ENCODE measurements around the gene HPS4. TPM values are rescaled to one million over a fixed set of nuclear protein-coding genes. Genes with fewer than 3 reads are reported as not detected.
A peak's percentile ranks its signal among the peaks of the same experiment; 100 is the strongest.

The HPS4 gene
- total RNA-seq, 1 experiment from 2014 or later = 35.4 TPM

- H3K4me3 ChIP-seq (replicated peaks in 1 of 2; ENCODE audit: low read depth in 1 of 2, low read length in 2 of 2) = no peak overlapping the region
- H3K27me3 ChIP-seq (ENCODE audit: insufficient read depth, low read length) = no peaks in the 10 kb centered on the region
- ChIA-PET RAD21 (ENCODE audit: low non-redundant PET in 1 of 2, low total read pairs in 2 of 2, uncharacterized antibody in 2 of 2, unreplicated experiment in 2 of 2) (no interaction called here), CTCF (interaction anchor here (1.0 to 2.3 kb wide), 3 partner anchors 10 to 163 kb away, joined by 3 to 7 read pairs (median 5); partner anchors contain the start of genes HPS4 and SRRD), POLR2A (interaction anchor here (1.1 kb wide), 1 partner anchor 163 kb away, joined by 3 read pairs; no protein-coding TSS in a partner anchor)
- TF ChIP-seq CTCF (IDR thresholded peaks at IDR 0.05 in 2 of 3, conservative IDR thresholded peaks at IDR 0.05 in 1 of 3; ENCODE audit: borderline replicate concordance in 1 of 3, insufficient read depth in 1 of 3, low read depth in 2 of 3, low read length in 2 of 3) (peak; percentile 28 to 65 (median 62); a peak in 4 of 6 replicates), JUND (IDR thresholded peaks at IDR 0.05) (no peak), RAD21 (IDR thresholded peaks at IDR 0.05; ENCODE audit: low read depth) (peak; percentile 37)
- BruUV-seq (replicated peaks) = no TSS peak
- no peak overlapping the region for H2AFZ ChIP-seq (ENCODE audit: low read depth, low read length, poor library complexity, severe bottlenecking)
- H3K4me1 ChIP-seq (ENCODE audit: control insufficient read depth in 1 of 2, insufficient read depth in 2 of 2, low read length in 2 of 2) = no peaks in the 10 kb centered on the region
- peaks cover 53 to 70% of the 10 kb centered on the region in 2 experiments for H3K36me3 ChIP-seq (ENCODE audit: control insufficient read depth in 1 of 2, insufficient read depth in 2 of 2, low read length in 2 of 2)
- DNase-seq (ENCODE audit: low read depth, low spot score) = no peak
- H3K9me2 ChIP-seq (ENCODE audit: insufficient read depth) = no peaks in the 10 kb centered on the region
- H3K79me2 ChIP-seq (ENCODE audit: insufficient read depth, low read length) = no peaks in the 10 kb centered on the region; the same call in 1 of the 2 replicates
- intact Hi-C loops (cut with micrococcal nuclease) = loop anchor here (5.0 kb wide), 1 partner anchor 164 kb away; no protein-coding TSS in a partner anchor
- no peaks in the 10 kb centered on the region for H4K20me1 ChIP-seq (ENCODE audit: insufficient read depth)
- H3K4me2 ChIP-seq (ENCODE audit: low read length) = no peak overlapping the region
- H3K27ac ChIP-seq (ENCODE audit: low read depth, low read length) = 0 out of 2 replicates have a peak overlapping the region, but pooled peaks have one; percentile 24
- no peaks in the 10 kb centered on the region for H3K9me3 ChIP-seq (ENCODE audit: control insufficient read depth in 1 of 2, insufficient read depth in 1 of 2, low read depth in 1 of 2, low read length in 2 of 2)
- ATAC-seq = peak; percentile 79
- no peak overlapping the region for H3K9ac ChIP-seq (ENCODE audit: low read length)
These were observed 19.3 kb upstream of the HPS4 start for GRCh38 chr22:26502688-26503561.

GRCh38 chr22:26501996-26502395 lies 18.4 kb upstream of the HPS4 start:
- intact Hi-C loops (cut with micrococcal nuclease) = loop anchor here (5.0 kb wide), 1 partner anchor 165 kb away; no protein-coding TSS in a partner anchor
- no peaks in the 10 kb centered on the region for H4K20me1 ChIP-seq (ENCODE audit: insufficient read depth)
- TF ChIP-seq MAX (IDR thresholded peaks at IDR 0.05) = no peak
- no peak for TF ChIP-seq YY1 (IDR thresholded peaks at IDR 0.05; ENCODE audit: extremely low read depth, insufficient replicate concordance, low read depth, low read length)
- no peak for TF ChIP-seq CTCF (IDR thresholded peaks at IDR 0.05 in 2 of 3, conservative IDR thresholded peaks at IDR 0.05 in 1 of 3; ENCODE audit: borderline replicate concordance in 1 of 3, insufficient read depth in 1 of 3, low read depth in 2 of 3, low read length in 2 of 3)
- no peak for TF ChIP-seq ELF1 (IDR thresholded peaks at IDR 0.05; ENCODE audit: borderline replicate concordance, low read depth)
- no peak for TF ChIP-seq ZFX (IDR thresholded peaks at IDR 0.05)
- no peak for TF ChIP-seq REST (IDR thresholded peaks at IDR 0.05; ENCODE audit: low read depth)

More at GRCh38 chr22:26501996-26502395, 18.4 kb upstream of the HPS4 start:
- Histone ChIP-seq H3K27me3 (ENCODE audit: insufficient read depth, low read length) (no peaks in the 10 kb centered on the region), H3K4me2 (ENCODE audit: low read length) (no peak overlapping the region), H3K36me3 (ENCODE audit: control insufficient read depth in 1 of 2, insufficient read depth in 2 of 2, low read length in 2 of 2) (peaks cover 56 to 62% of the 10 kb centered on the region in 2 experiments), H3K4me3 (replicated peaks in 1 of 2; ENCODE audit: low read depth in 1 of 2, low read length in 2 of 2) (no peak overlapping the region), H3K9me3 (ENCODE audit: control insufficient read depth in 1 of 2, insufficient read depth in 1 of 2, low read depth in 1 of 2, low read length in 2 of 2) (no peaks in the 10 kb centered on the region), H3K9me2 (ENCODE audit: insufficient read depth) (no peaks in the 10 kb centered on the region), H3K27ac (ENCODE audit: low read depth, low read length) (no peak overlapping the region), H3K4me1 (ENCODE audit: control insufficient read depth in 1 of 2, insufficient read depth in 2 of 2, low read length in 2 of 2) (no peaks in the 10 kb centered on the region), H3K79me2 (ENCODE audit: insufficient read depth, low read length) (0 out of 2 replicates have a peak, but pooled peaks cover 3% of the 10 kb centered on the region), H3K9ac (ENCODE audit: low read length) (no peak overlapping the region), H2AFZ (ENCODE audit: low read depth, low read length, poor library complexity, severe bottlenecking) (no peak overlapping the region)
- BruUV-seq (replicated peaks) = no TSS peak
- ATAC-seq (no peak), DNase-seq (ENCODE audit: low read depth, low spot score) (no peak)
- ChIA-PET RAD21 (ENCODE audit: low non-redundant PET in 1 of 2, low total read pairs in 2 of 2, uncharacterized antibody in 2 of 2, unreplicated experiment in 2 of 2) (no interaction called here), POLR2A (no interaction called here), CTCF (interaction anchor here (2.3 kb wide), 1 partner anchor 18 kb away, joined by 7 read pairs; the partner anchor contains the start of genes HPS4 and SRRD)
